ENCODE measurements around the gene SAMD4B. TPM values are rescaled to one million over a fixed set of nuclear protein-coding genes. Genes with fewer than 3 reads are reported as not detected.

SAMD4B gene
- total RNA-seq, 4 donors from 2014 or later, result 49.1 to 131 (median 75.2) TPM

- H3K4me3 ChIP-seq, result no peak overlapping the region
- H3K36me3 ChIP-seq, result no peaks in the 10 kb centered on the region
- H3K9me3 ChIP-seq, result no peaks in the 10 kb centered on the region
- no peaks in the 10 kb centered on the region for H3K4me1 ChIP-seq
- intact Hi-C loops (cut with DNase I), result no loop called here
- 68 to 77% methylated on average over 8 to 13 of the region's 17 CpGs for WGBS, 2 donors
- TF ChIP-seq CTCF (IDR thresholded peaks at IDR 0.05) (no peak), POLR2A (IDR thresholded peaks at IDR 0.05) (no peak)
- no peak for DNase-seq
- H3K27ac ChIP-seq, result no peak overlapping the region
- H3K27me3 ChIP-seq, result peaks cover 0 to 26% (median 0%) of the 10 kb centered on the region in 4 donors
These were observed 44.1 kb upstream of the SAMD4B start for GRCh38 chr19:39297931-39298634.

GRCh38 chr19:39299404-39299803, 42.8 kb upstream of the SAMD4B start:
- Histone ChIP-seq H3K4me1 (no peaks in the 10 kb centered on the region), H3K36me3 (no peaks in the 10 kb centered on the region), H3K27me3 (peaks cover 0 to 38% (median 0%) of the 10 kb centered on the region in 4 donors), H3K9me3 (no peaks in the 10 kb centered on the region), H3K27ac (no peak overlapping the region), H3K4me3 (no peak overlapping the region)
- DNase-seq, result no peak
- TF ChIP-seq CTCF (IDR thresholded peaks at IDR 0.05) (no peak), POLR2A (IDR thresholded peaks at IDR 0.05) (no peak)
- intact Hi-C loops (cut with DNase I), result no loop called here
- 60 to 71% methylated on average over 7 to 9 of the region's 9 CpGs for WGBS, 2 donors

- DNase-seq, result no peak
- no peaks in the 10 kb centered on the region for H3K9me3 ChIP-seq
- no peaks in the 10 kb centered on the region for H3K36me3 ChIP-seq
- no peak overlapping the region for H3K4me3 ChIP-seq
- WGBS, 2 donors, result 91 to 95% methylated on average over 10 of the region's 10 CpGs
- intact Hi-C loops (cut with DNase I), result no loop called here
- TF ChIP-seq CTCF (IDR thresholded peaks at IDR 0.05) (no peak), POLR2A (IDR thresholded peaks at IDR 0.05) (no peak)
- no peak overlapping the region for H3K27ac ChIP-seq
- H3K4me1 ChIP-seq, result no peaks in the 10 kb centered on the region
- peaks cover 0 to 42% (median 0%) of the 10 kb centered on the region in 4 donors for H3K27me3 ChIP-seq
These were observed 42.4 kb upstream of the SAMD4B start for GRCh38 chr19:39299832-39300231.

GRCh38 chr19:39301021-39301420, 41.2 kb upstream of the SAMD4B start:
- Histone ChIP-seq H3K4me1 (no peaks in the 10 kb centered on the region), H3K27me3 (peaks cover 0 to 54% (median 0%) of the 10 kb centered on the region in 4 donors), H3K27ac (no peak overlapping the region), H3K9me3 (no peaks in the 10 kb centered on the region), H3K4me3 (no peak overlapping the region), H3K36me3 (no peaks in the 10 kb centered on the region)
- no peak for DNase-seq
- intact Hi-C loops (cut with DNase I), result no loop called here
- TF ChIP-seq CTCF (IDR thresholded peaks at IDR 0.05) (no peak), POLR2A (IDR thresholded peaks at IDR 0.05) (no peak)
- 67 to 81% methylated on average over 4 of the region's 4 CpGs for WGBS, 2 donors

GRCh38 chr19:39301562-39301961, 40.7 kb upstream of the SAMD4B start:
- Histone ChIP-seq H3K27ac (no peak overlapping the region), H3K4me3 (no peak overlapping the region), H3K27me3 (peaks cover 0 to 58% (median 0%) of the 10 kb centered on the region in 4 donors), H3K4me1 (no peaks in the 10 kb centered on the region), H3K9me3 (no peaks in the 10 kb centered on the region), H3K36me3 (no peaks in the 10 kb centered on the region)
- intact Hi-C loops (cut with DNase I), result no loop called here
- DNase-seq, result no peak
- TF ChIP-seq CTCF (IDR thresholded peaks at IDR 0.05) (no peak), POLR2A (IDR thresholded peaks at IDR 0.05) (no peak)
- 76 to 78% methylated on average over 3 of the region's 3 CpGs for WGBS, 2 donors
